Mononuclear cell (primary cell): ENCODE data around the gene PREB. TPM values are rescaled to one million over a fixed set of nuclear protein-coding genes. Genes with fewer than 3 reads are reported as not detected.
"Not testable (repeated sequence)": the region's sequence is repeated elsewhere in the genome, so short reads cannot be mapped to it uniquely, and the experiment has no call there.

Experiments used
- H3K27me3 ChIP-seq: 2 replicates; pipeline ENCODE4 v1.6.0; 2011; ENCODE audit warnings: low read length, control low read depth; ENCODE audit not compliant: insufficient read depth
- H3K4me1 ChIP-seq: 2 replicates; pipeline ENCODE4 v1.5.1; 2011; ENCODE audit warnings: mild to moderate bottlenecking, low read length, control low read depth; ENCODE audit not compliant: insufficient read depth
- H3K4me3 ChIP-seq: 2 replicates; pipeline ENCODE4 v1.5.1; 2011; ENCODE audit warnings: mild to moderate bottlenecking, low read length, moderate library complexity
- H3K9me3 ChIP-seq: 2 replicates; pipeline ENCODE4 v1.5.1; 2011; ENCODE audit warnings: low read depth, mild to moderate bottlenecking, control low read depth, low read length
- total RNA-seq: library from RNA; depleted of rRNA; stranded (reverse); fragments of >200 nt; gene quantifications from one replicate; pipeline ENCODE4 v1.2.3, GENCODE V29; 2012

The PREB gene
- total RNA-seq, 1 donor = 11.0 TPM

DNA sequence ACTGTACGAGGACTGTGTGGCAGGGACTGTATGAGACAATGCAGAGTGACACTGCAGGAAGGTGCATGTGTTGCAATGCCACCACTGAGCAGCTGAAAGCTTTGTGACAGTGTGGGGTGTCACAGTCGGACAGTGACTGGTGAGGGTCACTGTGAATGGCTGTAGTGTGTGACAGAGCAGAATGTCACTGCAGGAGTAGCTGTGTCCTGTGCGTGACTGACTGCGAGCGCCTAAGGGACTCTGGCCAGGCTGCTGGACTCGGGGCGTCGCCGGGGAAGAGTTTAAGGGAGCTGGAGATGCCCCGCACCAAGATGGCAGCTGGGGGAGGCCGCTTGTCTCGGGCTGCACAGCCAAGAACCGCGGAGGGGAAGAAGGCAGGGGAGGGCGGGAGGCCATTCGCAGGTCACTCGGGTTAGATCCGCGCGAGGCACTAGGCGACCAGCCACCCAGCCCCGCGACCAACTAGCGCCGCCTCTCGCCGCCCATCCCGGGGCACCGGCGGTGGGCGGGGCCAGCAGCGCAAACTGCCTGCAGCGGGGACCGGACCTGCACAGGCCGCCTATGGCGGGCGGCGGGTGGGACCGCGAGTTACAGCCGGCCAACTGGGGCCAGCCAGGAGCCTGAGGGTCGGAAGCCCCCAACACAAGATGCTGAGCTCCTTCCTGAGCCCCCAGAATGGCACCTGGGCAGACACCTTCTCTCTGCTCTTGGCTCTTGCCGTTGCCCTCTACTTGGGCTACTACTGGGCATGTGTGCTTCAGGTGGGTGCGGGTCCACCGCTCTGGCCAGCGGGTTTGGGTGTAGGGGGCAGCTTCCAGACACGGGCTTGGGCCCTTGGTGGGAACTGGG is 10.9 kb downstream of the PREB start, which contains the start of gene ABHD1:
ABHD1 (plus strand) TSS at position 514 of the 849 bp plus-strand sequence; CDS start at position 648, 134 bp downstream.
- Histone ChIP-seq H3K4me3 (peak within 1 kb of the TSS; percentile 53), H3K4me1 (peaks cover 28% of the 10 kb centered on the region), H3K9me3 (no peaks in the 10 kb centered on the region), H3K27me3 (peaks cover 15% of the 10 kb centered on the region)

DNA sequence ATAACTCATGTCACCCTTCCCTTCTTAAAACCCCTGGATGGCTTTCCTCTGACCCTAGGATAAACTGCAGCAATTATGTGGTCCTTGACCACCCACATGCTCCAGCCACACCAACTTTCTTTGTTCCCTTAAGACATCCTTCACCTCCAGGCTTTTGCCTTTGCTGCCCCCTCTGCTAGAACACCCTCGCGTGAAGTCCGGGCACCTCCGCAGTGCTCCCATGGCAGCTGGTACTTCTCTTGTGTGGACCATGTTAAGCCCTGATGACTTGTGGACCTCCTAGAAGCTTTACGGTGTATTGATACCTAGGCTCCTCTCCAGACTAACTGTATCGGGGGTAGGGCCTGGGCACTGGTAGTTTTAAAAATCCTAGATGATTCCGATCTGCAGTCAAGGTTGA is 11.6 kb downstream of the PREB start:
- Histone ChIP-seq H3K9me3 (no peaks in the 10 kb centered on the region), H3K4me3 (peak overlapping the region; percentile 53), H3K27me3 (peaks cover 22% of the 10 kb centered on the region), H3K4me1 (peaks cover 33% of the 10 kb centered on the region)

DNA sequence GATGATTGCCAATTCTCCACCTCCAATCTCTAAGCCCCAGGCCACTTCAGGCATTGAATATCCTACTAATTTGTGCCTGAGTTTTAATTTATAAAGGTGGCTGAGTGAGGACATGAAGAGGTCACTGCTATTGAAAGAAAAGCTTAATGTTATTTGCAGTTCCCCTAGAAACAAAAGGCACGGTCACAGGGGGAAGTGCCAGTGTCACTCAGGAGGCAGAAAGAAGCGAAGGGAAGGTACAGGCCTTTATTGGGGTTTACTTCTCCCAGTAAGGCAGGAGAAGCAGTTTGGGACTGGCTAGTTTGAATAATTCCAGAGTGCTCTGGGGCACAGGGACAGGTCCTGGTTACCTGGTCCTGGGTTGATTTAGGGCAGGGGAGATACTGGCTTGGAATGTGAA is 12.5 kb downstream of the PREB start:
- Histone ChIP-seq H3K4me1 (peaks cover 33% of the 10 kb centered on the region), H3K9me3 (no peaks in the 10 kb centered on the region), H3K4me3 (no peak overlapping the region), H3K27me3 (peaks cover 22% of the 10 kb centered on the region)

DNA sequence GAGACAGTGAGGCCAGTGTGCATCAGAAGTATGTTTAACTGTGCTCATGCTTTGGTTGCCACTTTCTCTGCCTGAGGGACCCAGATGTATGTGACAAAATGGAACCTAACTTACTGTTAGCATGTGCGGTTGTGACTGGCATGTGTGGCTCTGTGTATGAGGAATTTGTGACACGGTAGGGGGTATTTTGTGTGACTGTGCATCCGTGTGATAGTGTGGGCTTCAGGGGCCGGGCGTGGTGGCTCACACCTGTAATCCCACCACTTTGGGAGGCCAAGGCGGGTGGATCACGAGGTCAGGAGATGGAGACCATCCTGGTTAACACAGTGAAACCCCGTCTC is 15.1 kb downstream of the PREB start:
- not testable (repeated sequence) for H3K4me3 ChIP-seq, H3K9me3 ChIP-seq
- H3K4me1 ChIP-seq = peaks cover 33% of the 10 kb centered on the region
- peaks cover 22% of the 10 kb centered on the region for H3K27me3 ChIP-seq

DNA sequence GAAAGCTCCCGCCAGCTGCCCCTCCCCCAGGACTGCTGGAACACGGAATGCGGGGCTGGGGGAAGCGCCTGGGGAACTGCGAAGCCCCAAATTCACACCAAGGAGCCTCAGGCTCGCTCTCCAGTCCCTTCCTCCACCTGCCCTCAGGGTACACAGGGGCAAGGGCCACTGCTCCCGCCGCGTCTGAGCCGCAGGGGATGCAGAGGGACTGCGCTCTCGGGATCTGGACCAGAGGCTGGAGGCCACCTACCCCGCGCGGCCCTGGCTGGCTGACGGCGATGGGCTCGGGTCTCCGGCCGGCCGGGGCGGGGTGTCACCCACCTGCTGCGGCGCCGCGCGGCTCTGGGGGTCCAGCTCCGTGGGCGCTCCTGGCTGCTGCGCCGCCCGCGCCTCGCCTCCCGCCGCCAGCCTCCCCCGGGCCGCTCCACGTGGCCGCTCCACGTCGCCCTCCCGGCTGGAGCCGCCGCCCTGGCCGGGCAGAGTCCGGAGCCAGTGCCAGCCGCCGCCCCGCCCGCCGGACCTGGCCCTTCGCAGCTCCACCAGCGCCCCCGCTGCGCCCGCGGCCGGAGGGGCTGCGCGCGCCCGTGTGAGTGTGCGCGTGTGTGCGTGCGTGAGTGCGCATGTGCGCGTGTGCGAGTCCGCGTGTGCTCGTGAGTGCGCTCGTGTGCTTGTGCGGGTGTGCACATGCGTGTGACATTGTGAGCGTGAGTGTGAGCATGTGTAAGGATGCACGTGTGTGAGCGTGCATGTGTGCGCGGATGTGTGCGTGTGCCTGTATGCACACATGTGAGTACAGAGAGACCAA is 15.7 kb downstream of the PREB start, which contains the start of gene CGREF1:
CGREF1 (minus strand) TSS at position 604 of the 805 bp plus-strand sequence. CDS start 14,762 bp downstream, outside the sequence.
- Histone ChIP-seq H3K9me3 (no peaks in the 10 kb centered on the region), H3K4me1 (peaks cover 29% of the 10 kb centered on the region), H3K27me3 (peaks cover 22% of the 10 kb centered on the region), H3K4me3 (no peak within 1 kb of the TSS)

DNA sequence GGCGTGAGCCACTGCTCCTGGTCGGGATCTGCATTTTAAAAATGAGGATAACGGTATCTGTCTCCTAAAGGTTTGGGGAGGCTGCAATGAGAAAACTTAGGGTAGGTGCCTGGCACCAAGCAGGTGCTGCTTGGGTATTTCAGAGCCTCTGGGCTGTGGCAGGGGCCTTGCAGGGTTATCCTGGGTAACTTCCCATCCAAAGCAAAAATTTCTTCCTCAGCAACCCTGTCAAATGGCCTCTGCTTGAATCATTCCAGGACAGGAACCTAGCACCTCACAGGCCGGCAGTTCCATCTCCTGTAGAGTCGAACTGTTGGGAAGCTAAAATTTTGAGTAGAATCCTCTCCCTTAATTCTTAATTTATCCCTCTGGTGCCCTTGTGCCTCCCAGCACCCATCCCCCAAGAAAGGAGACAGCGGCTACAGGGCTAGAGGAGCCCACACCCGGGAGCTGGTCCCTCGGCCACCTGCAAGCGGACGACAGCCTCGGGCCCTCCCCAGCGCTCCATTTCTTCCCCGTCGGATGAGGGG is 16.4 kb downstream of the PREB start:
- peaks cover 22% of the 10 kb centered on the region for H3K27me3 ChIP-seq
- no peaks in the 10 kb centered on the region for H3K9me3 ChIP-seq
- peaks cover 23% of the 10 kb centered on the region for H3K4me1 ChIP-seq
- no peak overlapping the region for H3K4me3 ChIP-seq

DNA sequence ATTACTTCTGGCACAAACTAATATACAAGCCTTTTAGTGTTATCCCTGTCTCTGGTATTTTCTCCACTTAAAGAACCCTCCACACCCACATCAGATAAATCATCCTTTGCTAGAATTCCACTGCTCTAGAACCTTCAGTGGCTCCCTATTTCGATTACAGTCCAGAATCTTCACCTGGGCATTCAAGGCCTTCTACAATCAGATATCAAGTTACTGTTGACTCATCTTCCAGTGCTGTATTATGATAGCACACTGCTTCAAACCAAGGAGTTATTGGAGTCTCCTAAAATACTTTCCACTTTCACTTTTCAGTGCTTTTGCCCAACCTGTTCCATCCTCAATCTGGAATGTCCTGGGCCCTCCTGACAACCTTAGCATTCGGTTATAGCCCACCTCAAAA is 18.9 kb downstream of the PREB start:
- Histone ChIP-seq H3K27me3 (peaks cover 20% of the 10 kb centered on the region), H3K9me3 (no peaks in the 10 kb centered on the region), H3K4me3 (no peak overlapping the region), H3K4me1 (peaks cover 12% of the 10 kb centered on the region)

DNA sequence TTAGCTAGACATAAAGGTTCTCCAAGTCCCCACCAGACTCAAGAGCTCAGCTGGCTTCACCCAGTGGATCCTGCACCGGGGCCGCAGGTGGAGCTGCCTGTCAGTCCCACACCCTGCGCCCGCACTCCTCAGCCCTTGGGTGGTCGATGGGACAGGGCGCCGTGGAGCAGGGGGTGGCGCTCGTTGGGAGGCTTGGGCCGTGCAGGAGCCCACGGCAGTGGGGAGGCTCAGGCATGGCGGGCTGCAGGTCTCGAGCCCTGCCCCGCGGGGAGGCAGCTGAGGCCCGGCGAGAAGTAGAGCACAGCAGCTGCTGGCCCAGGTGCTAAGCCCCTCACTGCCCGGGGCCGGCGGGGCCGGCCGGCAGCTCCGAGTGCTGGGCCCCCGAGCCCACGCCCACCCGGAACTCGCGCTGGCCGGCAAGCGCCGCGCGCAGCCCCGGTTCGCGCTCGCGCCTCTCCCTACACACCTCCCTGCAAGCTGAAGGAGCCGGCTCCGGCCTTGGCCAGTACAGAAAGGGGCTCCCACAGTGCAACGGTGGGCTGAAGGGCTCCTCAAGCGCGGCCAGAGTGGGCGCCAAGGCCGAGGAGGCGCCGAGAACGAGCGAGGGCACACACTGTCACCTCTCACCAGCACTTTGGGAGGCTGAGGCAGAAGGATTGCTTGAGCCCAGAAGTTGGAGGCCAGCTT is 22.9 kb downstream of the PREB start:
- H3K9me3 ChIP-seq, H3K4me3 ChIP-seq, H3K27me3 ChIP-seq: not testable (repeated sequence)

DNA sequence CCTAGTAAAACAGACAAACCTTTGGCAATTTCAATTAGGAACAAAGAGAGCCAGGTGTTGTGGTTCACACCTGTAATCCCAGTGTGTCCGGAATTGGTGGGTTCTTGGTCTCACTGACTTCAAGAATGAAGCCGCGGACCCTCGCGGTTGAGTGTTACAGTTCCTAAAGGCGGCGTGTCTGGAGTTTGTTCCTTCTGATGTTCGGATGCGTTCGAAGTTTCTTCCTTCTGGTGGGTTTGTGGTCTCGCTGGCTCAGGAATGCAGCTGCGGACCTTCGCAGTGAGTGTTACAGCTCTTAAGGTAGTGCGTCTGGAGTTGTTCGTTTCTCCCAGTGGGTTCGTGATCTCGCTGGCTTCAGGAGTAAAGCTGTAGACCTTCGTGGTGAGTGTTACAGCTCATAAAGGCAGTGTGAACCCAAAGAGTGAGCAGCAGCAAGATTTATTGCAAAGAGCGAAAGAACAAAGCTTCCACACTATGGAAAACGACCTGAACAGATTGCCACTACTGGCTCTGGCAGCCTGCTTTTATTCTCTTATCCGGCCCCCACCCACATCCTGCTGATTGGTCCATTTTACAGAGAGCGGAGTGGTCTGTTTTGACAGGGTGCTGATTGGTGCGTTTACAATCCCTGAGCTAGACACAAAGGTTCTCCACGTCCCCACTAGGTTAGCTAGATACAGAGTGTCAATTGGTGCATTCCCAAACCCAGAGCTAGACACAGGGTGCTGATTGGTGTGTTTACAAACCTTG is 23.7 kb downstream of the PREB start:
- not testable (repeated sequence) for H3K27me3 ChIP-seq, H3K9me3 ChIP-seq, H3K4me3 ChIP-seq, H3K4me1 ChIP-seq

More for the DNA sequence above, 22.9 kb downstream of the PREB start:
- H3K4me1 ChIP-seq = not testable (repeated sequence)

DNA sequence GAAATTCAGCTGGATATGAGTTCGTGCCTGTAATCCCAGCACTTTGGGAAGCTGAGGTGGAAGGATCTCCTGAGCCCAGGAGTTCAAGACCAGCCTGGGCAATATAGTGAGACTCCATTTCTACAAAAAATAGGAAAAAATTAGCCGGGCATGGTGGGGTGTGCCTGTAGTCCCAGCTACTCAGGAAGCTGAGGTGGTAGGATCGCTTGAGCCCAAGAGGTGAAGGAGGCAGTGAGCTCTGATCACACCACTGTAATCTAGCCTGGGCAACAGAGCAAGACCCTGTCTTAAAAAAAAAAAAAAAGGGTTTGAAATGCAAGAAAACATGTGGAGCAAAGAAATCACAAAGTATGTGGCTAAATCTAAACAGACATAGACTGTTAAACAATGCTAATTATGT is 25.4 kb downstream of the PREB start:
- Histone ChIP-seq H3K9me3 (no peaks in the 10 kb centered on the region), H3K4me1 (no peaks in the 10 kb centered on the region), H3K4me3 (no peak overlapping the region), H3K27me3 (no peaks in the 10 kb centered on the region)

DNA sequence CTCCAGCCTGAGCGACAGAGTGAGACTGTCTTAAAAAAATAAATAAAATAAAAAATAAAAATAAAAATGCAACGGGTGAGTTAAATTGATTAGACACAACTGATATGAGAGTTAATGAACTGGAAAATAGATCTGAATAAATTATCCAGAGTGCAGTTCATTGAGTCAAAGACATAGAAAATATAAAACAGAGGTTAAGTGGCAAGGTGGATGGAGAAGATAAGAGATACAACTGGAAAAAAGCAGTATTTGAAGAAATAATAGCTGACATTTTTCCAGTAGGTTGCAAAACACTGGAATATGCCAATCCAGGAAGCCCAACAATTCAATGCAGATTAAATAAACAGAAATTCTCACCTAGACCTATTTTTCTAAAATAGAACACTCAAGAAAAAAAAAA is 26.2 kb downstream of the PREB start:
- Histone ChIP-seq H3K4me3 (no peak overlapping the region), H3K27me3 (no peaks in the 10 kb centered on the region), H3K4me1 (no peaks in the 10 kb centered on the region), H3K9me3 (no peaks in the 10 kb centered on the region)

DNA sequence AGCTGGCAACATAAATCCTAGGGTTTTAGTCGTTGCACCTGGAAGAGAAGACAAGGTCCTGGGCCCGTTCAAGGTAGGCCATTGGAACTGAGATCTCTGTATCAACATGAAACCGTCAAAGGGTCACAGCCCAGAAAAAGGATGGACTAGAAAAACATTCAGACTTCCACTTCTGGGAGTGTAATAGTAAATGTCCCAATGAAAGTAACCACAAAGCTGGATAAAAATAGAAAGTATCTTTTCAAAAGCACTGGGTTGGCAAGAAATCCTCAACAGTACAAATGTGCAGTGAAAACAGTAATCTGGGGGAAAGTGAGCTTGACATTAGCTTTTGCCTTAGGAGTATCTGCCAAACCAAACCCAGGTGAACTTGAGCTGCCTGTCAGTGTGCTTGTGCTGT is 28.5 kb downstream of the PREB start:
- no peaks in the 10 kb centered on the region for H3K27me3 ChIP-seq
- no peak overlapping the region for H3K4me3 ChIP-seq
- no peaks in the 10 kb centered on the region for H3K9me3 ChIP-seq
- no peaks in the 10 kb centered on the region for H3K4me1 ChIP-seq

DNA sequence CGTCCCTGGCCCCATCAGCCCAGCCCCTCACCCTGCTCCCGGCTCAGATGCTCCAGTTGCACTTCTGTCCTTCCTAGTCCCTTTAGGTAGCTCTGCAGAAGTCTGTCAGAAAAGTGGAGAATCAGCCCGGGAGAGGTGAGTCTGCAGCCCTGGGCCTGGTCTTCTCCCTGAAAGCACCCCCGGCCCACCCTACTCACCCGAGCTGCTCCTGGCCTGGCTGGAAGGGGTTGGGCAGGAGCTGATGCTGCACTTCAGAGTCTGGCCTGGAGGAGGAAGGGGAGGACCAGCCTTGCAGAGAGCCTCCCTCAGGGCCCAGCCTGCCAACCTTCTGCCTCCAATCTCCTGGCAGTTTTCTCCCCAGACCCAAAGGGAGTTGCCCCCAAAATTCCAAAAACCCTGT is 32.1 kb downstream of the PREB start:
- H3K27me3 ChIP-seq = no peaks in the 10 kb centered on the region
- peaks cover 2% of the 10 kb centered on the region for H3K4me1 ChIP-seq
- no peak overlapping the region for H3K4me3 ChIP-seq
- H3K9me3 ChIP-seq = no peaks in the 10 kb centered on the region

DNA sequence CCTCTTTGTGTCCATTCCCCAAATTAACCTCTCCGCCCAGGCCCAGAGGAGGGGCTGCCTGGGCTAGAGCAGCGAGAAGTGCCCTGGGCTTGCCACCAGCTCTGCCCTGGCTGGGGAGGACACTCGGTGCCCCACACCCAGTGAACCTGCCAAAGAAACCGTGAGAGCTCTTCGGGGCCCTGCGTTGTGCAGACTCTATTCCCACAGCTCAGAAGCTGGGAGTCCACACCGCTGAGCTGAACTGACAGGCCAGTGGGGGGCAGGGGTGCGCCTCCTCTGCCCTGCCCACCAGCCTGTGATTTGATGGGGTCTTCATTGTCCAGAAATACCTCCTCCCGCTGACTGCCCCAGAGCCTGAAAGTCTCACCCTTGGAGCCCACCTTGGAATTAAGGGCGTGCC is 34.4 kb downstream of the PREB start:
- H3K4me1 ChIP-seq = peaks cover 20% of the 10 kb centered on the region
- no peak overlapping the region for H3K4me3 ChIP-seq
- H3K9me3 ChIP-seq = no peaks in the 10 kb centered on the region
- H3K27me3 ChIP-seq = no peaks in the 10 kb centered on the region
